Kidney (tissue), 14 donors: ENCODE measurements around the gene FAF1. TPM values are rescaled to one million over a fixed set of nuclear protein-coding genes. Genes with fewer than 3 reads are reported as not detected.

Experiments
- DNase-seq, 5 donors: peaks; one replicate each; pipeline ENCODE4 v3.0.0-alpha.2; 2013 to 2020
- FAIRE-seq: peaks from 2 replicates; lab custom pipeline; 2012; peaks lifted over from hg19 to GRCh38; lab: Jason Lieb, UNC
- H3K27ac ChIP-seq, 2 donors: one replicate each; pipeline ENCODE4 v1.7.0; 2013; ENCODE audit warnings: low read depth in 2 of 2, low read length in 2 of 2, inconsistent platforms in 1 of 2
- H3K27me3 ChIP-seq: one replicate; pipeline ENCODE4 v1.7.1; 2013; ENCODE audit warnings: low read length, inconsistent platforms; ENCODE audit not compliant: control insufficient read depth, insufficient read depth
- H3K36me3 ChIP-seq, 3 donors: one replicate each; pipeline versions ENCODE4 v1.7.0 to v1.7.1; 2013; ENCODE audit warnings: low read length in 3 of 3, control low read depth in 1 of 3, inconsistent platforms in 1 of 3; ENCODE audit not compliant: insufficient read depth in 3 of 3, control insufficient read depth in 2 of 3
- H3K4me1 ChIP-seq, 3 donors: one replicate each; pipeline versions ENCODE4 v1.7.0 to v1.7.1; 2013; ENCODE audit warnings: low read length in 3 of 3, inconsistent platforms in 1 of 3, low read depth in 1 of 3; ENCODE audit not compliant: control insufficient read depth in 2 of 3, insufficient read depth in 2 of 3
- H3K4me3 ChIP-seq, 3 donors: one replicate each; pipeline versions ENCODE4 v1.7.0 to v1.8.1; 2013; ENCODE audit warnings: low read length in 3 of 3, control low read depth in 1 of 3, inconsistent platforms in 1 of 3
- H3K9ac ChIP-seq, 3 donors: one replicate each; pipeline versions ENCODE4 v1.7.0 to v1.7.1; 2013; ENCODE audit warnings: low read length in 3 of 3, control low read depth in 1 of 3, inconsistent platforms in 1 of 3
- H3K9me3 ChIP-seq, 3 donors: one replicate each; pipeline versions ENCODE4 v1.7.0 to v1.7.1; 2013; ENCODE audit warnings: low read length in 3 of 3, control low read depth in 1 of 3, inconsistent platforms in 1 of 3; ENCODE audit not compliant: control insufficient read depth in 2 of 3, insufficient read depth in 1 of 3
- intact Hi-C: fragments of 100-400 bp; cut with DNase I; formaldehyde crosslinking; loops from one replicate; pipeline ENCODE4 v1.11.1; 2022
- polyA plus RNA-seq: library from polyadenylated mRNA; stranded (reverse); fragments of 350-450 nt; fragmentation: Illumina TruSeq; extraction: RNeasy Lipid Tissue Mini Kit (QIAGEN cat#74804); gene quantifications from one replicate; pipeline ENCODE4 v1.2.3, GENCODE V29; 2014; ENCODE audit warnings: low read depth, low replicate concordance; ENCODE audit not compliant: insufficient read depth
- total RNA-seq: library from RNA; stranded (reverse); fragmentation: NEBNext Ultra II Directional; extraction: Animal tissue kit (Norgen Biotek cat#: 25700); gene quantifications from one replicate; pipeline ENCODE4 v1.2.1, GENCODE V29; 2021
- TF ChIP-seq, protein P1 (sequence below): IDR thresholded peaks from 3 replicates; pipeline ENCODE4 v1.5.1; 2012; ENCODE audit warnings: mild to moderate bottlenecking, moderate library complexity, borderline replicate concordance; ENCODE audit not compliant: insufficient read depth; ENCODE audit errors: extremely low read depth
- donor health status: control.
- donor health status: control.
- donor health status: control.
- donor health status: control.
- donor health status: control.
- donor health status: DM: yes; HTN: yes; CAD: no.
- donor health status: Normal renal cell carcinoma (clear cell type).

FAF1 gene
- total and polyA plus RNA-seq, 2 donors from 2014 or later = 50.1 to 72.8 TPM

DNA sequence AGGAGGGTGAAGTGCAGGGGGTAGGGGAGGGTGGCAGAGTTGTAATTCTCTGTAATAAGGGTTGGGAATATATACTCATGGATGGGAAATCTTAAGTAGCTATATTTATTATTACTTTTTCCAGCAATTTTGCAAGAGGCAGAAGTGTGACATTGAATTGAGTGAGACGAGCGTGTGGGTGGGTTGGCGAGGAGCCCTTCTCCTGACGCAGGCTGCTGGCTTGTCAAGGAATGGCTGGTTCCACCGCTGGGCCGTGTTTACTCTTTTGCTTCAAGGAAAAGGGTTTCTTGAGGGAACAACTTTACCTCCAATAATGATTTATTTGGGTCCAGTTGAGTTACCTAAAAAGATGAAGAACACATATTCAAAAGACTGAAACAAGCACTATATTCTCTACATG is 518.9 kb downstream of the FAF1 start:
- Histone ChIP-seq H3K27ac (no peak overlapping the region), H3K9me3 (no peaks in the 10 kb centered on the region), H3K4me3 (no peak overlapping the region), H3K27me3 (no peaks in the 10 kb centered on the region), H3K9ac (no peak overlapping the region), H3K4me1 (no peaks in the 10 kb centered on the region), H3K36me3 (peaks cover 0 to 6% (median 5%) of the 10 kb centered on the region in 3 donors)
- DNase-seq = no peak
- TF ChIP-seq, protein P1, sequence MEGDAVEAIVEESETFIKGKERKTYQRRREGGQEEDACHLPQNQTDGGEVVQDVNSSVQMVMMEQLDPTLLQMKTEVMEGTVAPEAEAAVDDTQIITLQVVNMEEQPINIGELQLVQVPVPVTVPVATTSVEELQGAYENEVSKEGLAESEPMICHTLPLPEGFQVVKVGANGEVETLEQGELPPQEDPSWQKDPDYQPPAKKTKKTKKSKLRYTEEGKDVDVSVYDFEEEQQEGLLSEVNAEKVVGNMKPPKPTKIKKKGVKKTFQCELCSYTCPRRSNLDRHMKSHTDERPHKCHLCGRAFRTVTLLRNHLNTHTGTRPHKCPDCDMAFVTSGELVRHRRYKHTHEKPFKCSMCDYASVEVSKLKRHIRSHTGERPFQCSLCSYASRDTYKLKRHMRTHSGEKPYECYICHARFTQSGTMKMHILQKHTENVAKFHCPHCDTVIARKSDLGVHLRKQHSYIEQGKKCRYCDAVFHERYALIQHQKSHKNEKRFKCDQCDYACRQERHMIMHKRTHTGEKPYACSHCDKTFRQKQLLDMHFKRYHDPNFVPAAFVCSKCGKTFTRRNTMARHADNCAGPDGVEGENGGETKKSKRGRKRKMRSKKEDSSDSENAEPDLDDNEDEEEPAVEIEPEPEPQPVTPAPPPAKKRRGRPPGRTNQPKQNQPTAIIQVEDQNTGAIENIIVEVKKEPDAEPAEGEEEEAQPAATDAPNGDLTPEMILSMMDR = no peak
- no peak for FAIRE-seq
- intact Hi-C loops = no loop called here

DNA sequence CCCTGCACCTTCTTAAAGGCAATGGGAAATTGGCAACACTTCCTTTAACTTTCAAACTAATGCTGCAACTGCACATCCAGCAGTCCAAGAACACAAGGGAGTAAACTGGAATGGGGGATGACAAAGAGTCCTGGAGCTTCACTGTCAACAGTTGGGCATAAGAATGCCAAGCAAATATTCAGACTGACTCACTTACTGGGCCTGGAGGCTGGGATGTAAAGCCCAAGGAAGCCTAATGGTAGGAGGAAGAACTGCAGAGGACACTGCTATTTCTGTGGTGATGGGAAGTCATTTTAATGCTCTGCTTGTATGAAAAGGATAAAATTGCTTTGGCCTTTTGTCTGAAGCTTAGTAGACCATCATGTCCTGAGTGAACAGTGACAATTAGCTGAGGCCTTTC is 521.1 kb downstream of the FAF1 start:
- H3K4me1 ChIP-seq = no peaks in the 10 kb centered on the region
- no peak overlapping the region for H3K4me3 ChIP-seq
- DNase-seq = no peak
- H3K9ac ChIP-seq = no peak overlapping the region
- H3K36me3 ChIP-seq = peaks cover 0 to 6% (median 5%) of the 10 kb centered on the region in 3 donors
- no peak for FAIRE-seq
- no peaks in the 10 kb centered on the region for H3K27me3 ChIP-seq
- H3K9me3 ChIP-seq = no peaks in the 10 kb centered on the region
- intact Hi-C loops = no loop called here
- no peak overlapping the region for H3K27ac ChIP-seq
- TF ChIP-seq, protein P1 = no peak

DNA sequence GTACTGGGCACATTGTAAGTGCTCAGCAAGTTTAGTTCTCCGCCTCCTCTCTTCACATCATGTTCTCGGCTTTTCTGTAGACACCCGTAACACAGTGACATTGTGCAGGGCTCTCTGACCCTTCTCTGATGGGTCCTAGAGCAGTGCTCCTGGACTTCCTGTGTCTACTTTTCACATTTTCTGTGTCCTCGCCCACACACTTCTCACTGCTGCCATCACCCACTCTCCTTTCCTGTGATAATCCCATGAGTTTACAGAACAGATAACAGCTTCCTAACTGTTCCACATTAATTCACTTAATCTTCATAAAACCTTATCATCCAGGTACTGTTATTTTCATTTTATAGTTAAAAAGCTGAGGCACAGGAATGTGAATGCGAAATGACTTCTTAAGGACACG is 523.6 kb downstream of the FAF1 start:
- DNase-seq (no peak), FAIRE-seq (no peak)
- TF ChIP-seq, protein P1 = no peak
- H3K4me3 ChIP-seq = no peak overlapping the region
- H3K9me3 ChIP-seq = no peaks in the 10 kb centered on the region
- no peak overlapping the region for H3K27ac ChIP-seq
- H3K36me3 ChIP-seq = peaks cover 0 to 6% (median 3%) of the 10 kb centered on the region in 3 donors
- H3K9ac ChIP-seq = no peak overlapping the region
- peaks cover 13% of the 10 kb centered on the region for H3K27me3 ChIP-seq
- no peaks in the 10 kb centered on the region for H3K4me1 ChIP-seq
- intact Hi-C loops = no loop called here

DNA sequence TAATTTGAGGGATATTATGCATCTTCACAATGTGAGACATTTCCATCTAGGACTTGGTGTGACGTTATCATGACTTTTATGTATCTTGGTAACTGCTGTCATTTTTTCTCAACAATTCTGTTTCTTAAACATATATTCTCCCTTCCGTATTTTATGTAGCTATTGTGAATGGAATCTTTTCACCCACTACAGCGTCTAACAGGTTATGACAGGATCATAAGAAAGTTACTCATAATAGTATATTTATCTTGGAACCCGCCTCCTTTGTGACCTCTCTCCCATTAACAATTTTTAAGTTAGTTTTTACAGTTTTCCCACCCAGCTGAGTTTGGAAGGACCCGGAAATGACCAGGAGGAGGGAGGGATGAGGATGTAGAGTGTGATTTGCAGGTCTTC is 530.1 kb downstream of the FAF1 start:
- Histone ChIP-seq H3K9ac (no peak overlapping the region), H3K27me3 (peaks cover 73% of the 10 kb centered on the region), H3K27ac (no peak overlapping the region), H3K36me3 (no peaks in the 10 kb centered on the region), H3K9me3 (no peaks in the 10 kb centered on the region), H3K4me3 (no peak overlapping the region), H3K4me1 (peaks cover 0 to 5% (median 0%) of the 10 kb centered on the region in 3 donors)
- DNase-seq = no peak
- TF ChIP-seq, protein P1 = no peak
- FAIRE-seq = no peak
- intact Hi-C loops = no loop called here
